ENCODE results near the gene CSF2. TPM values are rescaled to one million over a fixed set of nuclear protein-coding genes. Genes with fewer than 3 reads are reported as not detected.

The CSF2 gene
- not detected for total RNA-seq

- no peaks in the 10 kb centered on the region for H3K27me3 ChIP-seq
- H3K9me3 ChIP-seq = no peaks in the 10 kb centered on the region
- intact Hi-C loops (cut with DNase I; ENCODE audit: low total_unique reads) (no loop called here), in situ Hi-C loops (cut with MboI; ENCODE audit: low pct_ligation_motif_present in 1 of 4, low pct_unique_long_range_greater_than_20kb in 1 of 4, low sequenced_read_pairs in 3 of 4) (no loop called here)
- 81% methylated on average over 12 of the region's 12 CpGs; no CpG with 5 or more reads in 1 of the 2 donors for WGBS, 2 donors (ENCODE audit: low coverage in 1 of 2)
- no peak for TF ChIP-seq POLR2AphosphoS5 (IDR thresholded peaks at IDR 0.05)
- TF ChIP-seq POLR2A (IDR thresholded peaks at IDR 0.05) = no peak
- no peak for TF ChIP-seq EP300 (IDR thresholded peaks at IDR 0.05; ENCODE audit: low read depth)
- no peaks in the 10 kb centered on the region for H3K36me3 ChIP-seq
- no peak within 1 kb of the TSS for H3K27ac ChIP-seq
- no peak within 1 kb of the TSS for H3K4me3 ChIP-seq
- DNase-seq = no peak
- H3K4me1 ChIP-seq = no peaks in the 10 kb centered on the region
Measured at GRCh38 chr5:132073231-132074013, at the start of gene CSF2. TSS of gene CSF2 (plus strand) at chr5:132073789. CDS start at chr5:132073824, 35 bp downstream.

- TF ChIP-seq POLR2AphosphoS5 (IDR thresholded peaks at IDR 0.05) = no peak
- WGBS, 2 donors (ENCODE audit: low coverage in 1 of 2) = 65 to 72% methylated on average over 3 to 4 of the region's 4 CpGs
- Histone ChIP-seq H3K4me1 (no peaks in the 10 kb centered on the region), H3K4me3 (no peak overlapping the region), H3K27me3 (no peaks in the 10 kb centered on the region), H3K27ac (no peak overlapping the region), H3K36me3 (no peaks in the 10 kb centered on the region), H3K9me3 (no peaks in the 10 kb centered on the region)
- intact Hi-C loops (cut with DNase I; ENCODE audit: low total_unique reads) (no loop called here), in situ Hi-C loops (cut with MboI; ENCODE audit: low pct_ligation_motif_present in 1 of 4, low pct_unique_long_range_greater_than_20kb in 1 of 4, low sequenced_read_pairs in 3 of 4) (loop anchor here in 1 of 4 donors (25.0 kb wide), 1 partner anchor 587 kb away; no protein-coding TSS in a partner anchor)
- DNase-seq = no peak
Measured at GRCh38 chr5:132024117-132024435, 49.5 kb upstream of the CSF2 start.

- Histone ChIP-seq H3K4me1 (no peaks in the 10 kb centered on the region), H3K4me3 (no peak overlapping the region), H3K27ac (no peak overlapping the region), H3K27me3 (no peaks in the 10 kb centered on the region), H3K36me3 (no peaks in the 10 kb centered on the region), H3K9me3 (no peaks in the 10 kb centered on the region)
- WGBS, 2 donors (ENCODE audit: low coverage in 1 of 2) = 78 to 82% methylated on average over 6 to 8 of the region's 8 CpGs
- in situ Hi-C loops (cut with MboI; ENCODE audit: low pct_ligation_motif_present in 1 of 4, low pct_unique_long_range_greater_than_20kb in 1 of 4, low sequenced_read_pairs in 3 of 4) (loop anchor here in 1 of 4 donors (25.0 kb wide), 1 partner anchor 588 kb away; no protein-coding TSS in a partner anchor), intact Hi-C loops (cut with DNase I; ENCODE audit: low total_unique reads) (no loop called here)
- TF ChIP-seq EP300 (IDR thresholded peaks at IDR 0.05; ENCODE audit: low read depth) = no peak
- no peak for TF ChIP-seq POLR2A (IDR thresholded peaks at IDR 0.05)
- TF ChIP-seq CTCF (IDR thresholded peaks at IDR 0.05) = no peak
- no peak for TF ChIP-seq POLR2AphosphoS5 (IDR thresholded peaks at IDR 0.05)
- DNase-seq = no peak
Measured at GRCh38 chr5:132024789-132025402, 48.7 kb upstream of the CSF2 start.

- no peaks in the 10 kb centered on the region for H3K27me3 ChIP-seq
- no peak for DNase-seq
- no peak overlapping the region for H3K27ac ChIP-seq
- intact Hi-C loops (cut with DNase I; ENCODE audit: low total_unique reads) (no loop called here), in situ Hi-C loops (cut with MboI; ENCODE audit: low pct_ligation_motif_present in 1 of 4, low pct_unique_long_range_greater_than_20kb in 1 of 4, low sequenced_read_pairs in 3 of 4) (no loop called here)
- H3K4me1 ChIP-seq = no peaks in the 10 kb centered on the region
- WGBS, 2 donors (ENCODE audit: low coverage in 1 of 2) = 80 to 84% methylated on average over 1 to 7 of the region's 7 CpGs
- no peak overlapping the region for H3K4me3 ChIP-seq
- H3K36me3 ChIP-seq = no peaks in the 10 kb centered on the region
- no peaks in the 10 kb centered on the region for H3K9me3 ChIP-seq
- TF ChIP-seq CTCF (IDR thresholded peaks at IDR 0.05) (no peak), POLR2AphosphoS5 (IDR thresholded peaks at IDR 0.05) (no peak), POLR2A (IDR thresholded peaks at IDR 0.05) (no peak), EP300 (IDR thresholded peaks at IDR 0.05; ENCODE audit: low read depth) (no peak)
Measured at GRCh38 chr5:132025403-132025971, 48.1 kb upstream of the CSF2 start.

- intact Hi-C loops (cut with DNase I; ENCODE audit: low total_unique reads) (no loop called here), in situ Hi-C loops (cut with MboI; ENCODE audit: low pct_ligation_motif_present in 1 of 4, low pct_unique_long_range_greater_than_20kb in 1 of 4, low sequenced_read_pairs in 3 of 4) (no loop called here)
- DNase-seq = no peak
- no peak for TF ChIP-seq EP300 (IDR thresholded peaks at IDR 0.05; ENCODE audit: low read depth)
- no peak for TF ChIP-seq CTCF (IDR thresholded peaks at IDR 0.05)
- TF ChIP-seq POLR2AphosphoS5 (IDR thresholded peaks at IDR 0.05) = no peak
- TF ChIP-seq POLR2A (IDR thresholded peaks at IDR 0.05) = no peak
- H3K9me3 ChIP-seq = no peaks in the 10 kb centered on the region
- H3K27me3 ChIP-seq = no peaks in the 10 kb centered on the region
- H3K36me3 ChIP-seq = no peaks in the 10 kb centered on the region
- no peak overlapping the region for H3K4me3 ChIP-seq
- WGBS, 2 donors (ENCODE audit: low coverage in 1 of 2) = 76% methylated on average over 5 of the region's 5 CpGs; no CpG with 5 or more reads in 1 of the 2 donors
- H3K4me1 ChIP-seq = no peaks in the 10 kb centered on the region
- no peak overlapping the region for H3K27ac ChIP-seq
Measured at GRCh38 chr5:132026516-132027008, 47.0 kb upstream of the CSF2 start.

All from transverse colon (tissue), 4 donors.